Measurements from ENCODE around the gene KCNIP4. TPM values are rescaled to one million over a fixed set of nuclear protein-coding genes. Genes with fewer than 3 reads are reported as not detected.

The KCNIP4 gene
- total RNA-seq, 1 donor from 2014 or later, result not detected

DNA sequence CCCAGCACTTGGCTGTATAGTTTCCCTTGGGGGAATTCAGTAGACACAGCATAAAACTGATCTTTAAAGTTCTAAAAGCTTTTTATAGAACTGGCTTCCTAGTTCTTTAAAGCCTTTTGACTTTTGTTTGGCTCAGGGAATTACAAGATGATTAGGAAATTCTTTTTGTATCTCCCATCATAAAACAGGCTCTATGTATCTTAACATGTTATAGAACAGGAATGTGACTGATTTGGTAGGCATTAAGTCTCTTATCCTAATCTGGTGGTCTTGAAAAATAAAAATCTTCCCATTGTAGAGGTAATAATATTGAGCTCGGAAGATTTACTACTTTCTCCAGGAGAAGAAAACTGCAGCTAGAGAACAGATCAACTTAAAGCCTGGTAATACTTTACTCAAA, 262.7 kb downstream of the KCNIP4 start:
- Mint-ChIP-seq H3K4me1 (ENCODE audit: low read depth) (no peaks in the 10 kb centered on the region), H3K27ac (ENCODE audit: unreplicated experiment) (no peak overlapping the region), H3K9me3 (ENCODE audit: low read depth) (peaks cover 3% of the 10 kb centered on the region), H3K36me3 (ENCODE audit: low read depth) (no peaks in the 10 kb centered on the region), H3K4me3 (ENCODE audit: unreplicated experiment) (no peak overlapping the region), H3K27me3 (ENCODE audit: low read depth) (no peaks in the 10 kb centered on the region)
- DNase-seq (ENCODE audit: low spot score), result no peak
- TF ChIP-seq, protein P1, sequence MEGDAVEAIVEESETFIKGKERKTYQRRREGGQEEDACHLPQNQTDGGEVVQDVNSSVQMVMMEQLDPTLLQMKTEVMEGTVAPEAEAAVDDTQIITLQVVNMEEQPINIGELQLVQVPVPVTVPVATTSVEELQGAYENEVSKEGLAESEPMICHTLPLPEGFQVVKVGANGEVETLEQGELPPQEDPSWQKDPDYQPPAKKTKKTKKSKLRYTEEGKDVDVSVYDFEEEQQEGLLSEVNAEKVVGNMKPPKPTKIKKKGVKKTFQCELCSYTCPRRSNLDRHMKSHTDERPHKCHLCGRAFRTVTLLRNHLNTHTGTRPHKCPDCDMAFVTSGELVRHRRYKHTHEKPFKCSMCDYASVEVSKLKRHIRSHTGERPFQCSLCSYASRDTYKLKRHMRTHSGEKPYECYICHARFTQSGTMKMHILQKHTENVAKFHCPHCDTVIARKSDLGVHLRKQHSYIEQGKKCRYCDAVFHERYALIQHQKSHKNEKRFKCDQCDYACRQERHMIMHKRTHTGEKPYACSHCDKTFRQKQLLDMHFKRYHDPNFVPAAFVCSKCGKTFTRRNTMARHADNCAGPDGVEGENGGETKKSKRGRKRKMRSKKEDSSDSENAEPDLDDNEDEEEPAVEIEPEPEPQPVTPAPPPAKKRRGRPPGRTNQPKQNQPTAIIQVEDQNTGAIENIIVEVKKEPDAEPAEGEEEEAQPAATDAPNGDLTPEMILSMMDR (IDR thresholded peaks at IDR 0.05), result no peak

DNA sequence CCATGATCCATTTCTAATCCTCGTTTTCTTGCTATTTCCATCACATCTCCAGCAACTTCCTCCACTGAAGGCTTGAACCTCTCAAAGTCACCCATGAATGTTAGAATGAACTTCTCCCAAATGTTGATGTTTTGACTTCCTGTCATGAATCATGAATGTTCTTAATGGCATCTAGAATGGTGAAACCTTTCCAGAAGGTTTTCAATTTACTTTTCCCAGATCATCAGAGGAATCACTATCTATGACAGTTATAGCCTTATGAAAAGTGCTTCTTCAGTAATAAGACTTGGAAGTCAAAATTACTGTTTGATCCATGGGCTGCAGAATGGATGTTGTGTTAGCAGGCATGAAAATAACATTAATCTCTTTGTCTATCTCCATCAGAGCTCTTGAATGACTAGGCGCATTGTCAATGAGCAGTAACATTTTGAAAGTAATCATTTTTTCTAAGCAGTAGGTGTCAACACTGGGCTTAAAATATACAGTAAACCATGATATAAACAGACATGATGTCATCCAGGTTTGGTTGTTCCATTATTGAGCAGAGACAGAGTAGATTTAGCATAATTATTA, 268.2 kb downstream of the KCNIP4 start:
- no peaks in the 10 kb centered on the region for H3K4me1 Mint-ChIP-seq (ENCODE audit: low read depth)
- no peaks in the 10 kb centered on the region for H3K36me3 Mint-ChIP-seq (ENCODE audit: low read depth)
- no peak overlapping the region for H3K27ac Mint-ChIP-seq (ENCODE audit: unreplicated experiment)
- H3K9me3 Mint-ChIP-seq (ENCODE audit: low read depth), result no peaks in the 10 kb centered on the region
- TF ChIP-seq, protein P1 (IDR thresholded peaks at IDR 0.05), result no peak
- DNase-seq (ENCODE audit: low spot score), result no peak
- no peak overlapping the region for H3K4me3 Mint-ChIP-seq (ENCODE audit: unreplicated experiment)
- peaks cover 6% of the 10 kb centered on the region for H3K27me3 Mint-ChIP-seq (ENCODE audit: low read depth)

DNA sequence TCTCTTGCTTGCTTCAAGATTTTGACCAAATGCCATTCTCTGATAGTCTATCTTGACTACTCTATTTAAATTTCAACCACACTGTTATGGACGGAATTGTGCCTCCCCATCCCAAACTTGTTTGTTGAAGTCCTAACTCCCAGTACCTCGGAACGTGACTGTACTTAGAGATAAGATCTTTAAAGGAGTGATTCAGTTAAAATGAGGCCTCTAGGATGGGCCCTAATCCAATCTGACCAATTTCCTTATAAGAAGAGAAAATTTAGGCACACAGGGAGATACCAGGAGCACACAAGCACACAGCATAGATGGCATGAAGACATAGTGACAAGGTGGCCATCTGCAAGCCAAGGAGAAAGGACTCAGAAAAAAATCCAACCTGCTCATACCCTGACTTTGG, 269.9 kb downstream of the KCNIP4 start:
- Mint-ChIP-seq H3K4me3 (ENCODE audit: unreplicated experiment) (no peak overlapping the region), H3K36me3 (ENCODE audit: low read depth) (no peaks in the 10 kb centered on the region), H3K27ac (ENCODE audit: unreplicated experiment) (no peak overlapping the region), H3K4me1 (ENCODE audit: low read depth) (no peaks in the 10 kb centered on the region), H3K27me3 (ENCODE audit: low read depth) (peaks cover 9% of the 10 kb centered on the region), H3K9me3 (ENCODE audit: low read depth) (no peaks in the 10 kb centered on the region)
- TF ChIP-seq, protein P1 (IDR thresholded peaks at IDR 0.05), result no peak
- DNase-seq (ENCODE audit: low spot score), result no peak

DNA sequence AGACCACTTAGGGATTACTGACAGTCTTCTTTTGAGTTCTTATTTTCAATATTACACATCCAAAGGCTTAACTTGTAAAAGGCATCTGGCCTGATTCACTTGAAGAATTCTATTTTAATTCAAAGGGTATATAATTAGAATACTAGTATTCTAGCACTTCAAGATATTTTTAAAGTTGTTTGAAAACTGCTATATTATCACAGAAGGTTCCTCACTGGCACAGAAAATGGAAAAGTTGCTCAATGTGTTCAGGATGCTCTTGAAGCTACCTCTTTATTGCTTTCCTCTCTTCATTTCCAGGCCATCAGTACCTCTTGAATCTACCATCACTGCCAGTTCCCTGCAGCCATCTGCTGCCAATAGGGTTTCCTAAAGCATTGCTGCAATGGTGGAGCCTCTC, 271.4 kb downstream of the KCNIP4 start:
- no peaks in the 10 kb centered on the region for H3K9me3 Mint-ChIP-seq (ENCODE audit: low read depth)
- TF ChIP-seq, protein P1 (IDR thresholded peaks at IDR 0.05), result no peak
- no peaks in the 10 kb centered on the region for H3K36me3 Mint-ChIP-seq (ENCODE audit: low read depth)
- no peak for DNase-seq (ENCODE audit: low spot score)
- no peak overlapping the region for H3K4me3 Mint-ChIP-seq (ENCODE audit: unreplicated experiment)
- no peaks in the 10 kb centered on the region for H3K4me1 Mint-ChIP-seq (ENCODE audit: low read depth)
- peaks cover 9% of the 10 kb centered on the region for H3K27me3 Mint-ChIP-seq (ENCODE audit: low read depth)
- H3K27ac Mint-ChIP-seq (ENCODE audit: unreplicated experiment), result no peak overlapping the region

DNA sequence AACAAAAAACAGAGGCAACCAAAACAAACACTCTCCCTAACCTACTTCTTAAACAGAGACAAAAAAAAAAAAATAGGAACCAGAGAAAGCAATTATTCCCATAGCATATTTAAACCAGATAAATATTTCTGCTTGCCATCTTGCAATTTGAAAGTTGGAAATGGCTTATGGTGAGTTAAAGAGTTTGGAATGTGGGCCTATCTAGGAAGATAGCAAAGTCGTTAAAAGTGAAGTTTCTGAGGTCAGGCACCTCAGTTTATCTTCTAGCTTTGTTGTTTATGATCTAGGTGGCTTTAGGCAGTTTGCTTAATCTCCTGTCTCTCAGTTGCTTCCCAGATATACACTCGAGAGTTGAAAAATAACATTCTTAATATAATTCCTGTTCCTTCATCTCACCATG, 284.2 kb downstream of the KCNIP4 start:
- Mint-ChIP-seq H3K9me3 (ENCODE audit: low read depth) (peaks cover 3% of the 10 kb centered on the region), H3K4me3 (ENCODE audit: unreplicated experiment) (no peak overlapping the region), H3K27me3 (ENCODE audit: low read depth) (peaks cover 3% of the 10 kb centered on the region), H3K4me1 (ENCODE audit: low read depth) (no peaks in the 10 kb centered on the region), H3K27ac (ENCODE audit: unreplicated experiment) (no peak overlapping the region), H3K36me3 (ENCODE audit: low read depth) (no peaks in the 10 kb centered on the region)
- TF ChIP-seq, protein P1 (IDR thresholded peaks at IDR 0.05), result no peak
- DNase-seq (ENCODE audit: low spot score), result no peak
